A549 treated with AZD9567 at 1 μM for 4 hours (cell line): ENCODE results near the gene TMX3. TPM values are rescaled to one million over a fixed set of nuclear protein-coding genes. Genes with fewer than 3 reads are reported as not detected.

Experiments used
- total RNA-seq: library from RNA; stranded (reverse); fragments of 200-300 nt; extraction: Qiagen RNA extraction; gene quantifications from 5 replicates; pipeline ENCODE4 v1.2.3, GENCODE V29; 2022; ENCODE audit not compliant: insufficient read depth

The TMX3 gene
- total RNA-seq = 18.5 to 36.4 TPM (median 21.3 TPM) in 5 replicates

GRCh38 chr18:68714712-68715496, at the start of gene TMX3:
TSS of gene TMX3 (minus strand) at chr18:68715108. CDS start at chr18:68714981, 127 bp downstream.

Other genes starting within 250 kb of the TMX3 start
- gene CCDC102B, start 83.0 kb upstream of the TMX3 start, total RNA-seq = 0.25 to 0.58 TPM (median 0.48 TPM) in 4 of 5 replicates, not detected in the other